AG09319 (cell line): ENCODE results near the gene ARID4B.

Experiments used
- DNase-seq: peaks from one replicate; pipeline ENCODE4 v3.0.0-alpha.2; 2010; ENCODE audit warnings: low read depth; ENCODE audit errors: extremely low read depth
- TF ChIP-seq, protein P1 (sequence below): IDR thresholded peaks from 2 replicates; pipeline ENCODE4 v1.5.1; 2011; ENCODE audit warnings: low read depth, mild to moderate bottlenecking, inconsistent platforms, low read length, moderate library complexity

Gene ARID4B

DNA sequence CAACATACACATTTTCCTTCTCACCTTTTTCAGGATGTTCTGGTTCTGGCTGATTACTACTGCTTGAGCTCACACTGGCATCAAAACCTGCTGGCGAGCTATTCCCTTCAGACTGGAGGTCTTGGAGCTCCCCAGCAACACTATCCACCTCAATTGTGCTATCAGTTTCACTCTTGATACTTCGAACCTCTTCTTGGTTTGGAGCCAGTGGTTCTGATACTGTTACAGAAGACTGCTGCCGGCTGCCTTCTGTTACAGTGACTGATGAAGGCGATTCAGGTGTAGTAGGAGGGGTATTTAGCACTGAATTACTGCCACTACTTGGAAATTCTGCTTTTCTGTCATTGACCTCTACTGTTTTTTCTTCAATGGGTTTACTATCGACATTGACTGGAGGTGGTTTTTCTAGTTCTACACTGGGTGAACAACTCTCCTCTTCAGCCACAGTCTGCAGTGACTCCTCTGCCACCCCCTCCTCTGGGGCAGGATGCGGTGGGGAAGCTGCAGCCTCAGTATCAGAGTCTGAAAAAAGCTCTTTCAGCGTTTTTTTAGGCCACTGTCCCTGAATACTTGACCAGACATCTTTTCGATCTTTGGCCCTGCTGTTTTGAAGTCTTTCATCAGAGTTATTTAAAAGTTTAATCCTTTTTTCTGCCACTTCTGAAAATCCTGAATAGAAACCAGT is 146.3 kb downstream of the ARID4B start:
- DNase-seq: no peak

DNA sequence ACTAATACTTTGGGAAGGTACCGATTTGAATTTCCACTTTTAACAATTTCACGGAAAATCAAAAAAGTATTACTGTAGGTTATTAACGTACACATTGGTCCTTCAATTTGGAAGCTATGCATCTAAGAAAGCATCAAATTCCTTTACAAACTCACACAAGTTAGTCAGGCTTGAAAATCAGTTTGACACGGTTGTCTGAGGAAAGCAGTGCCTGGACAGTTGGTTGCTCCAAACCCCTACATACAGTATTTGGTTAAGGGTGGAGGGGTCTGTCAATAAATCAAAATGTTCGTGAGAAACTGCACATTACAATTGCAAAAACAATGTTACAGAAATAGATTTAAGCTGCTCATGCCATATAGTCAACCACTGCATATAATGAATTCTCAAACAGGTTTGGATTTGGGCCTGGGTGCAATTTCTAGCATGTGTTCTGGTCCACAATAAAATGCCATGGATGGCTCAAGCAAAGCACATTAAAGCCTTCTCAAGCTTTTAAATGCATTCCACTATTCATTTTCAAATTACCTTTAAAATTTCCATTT is 147.0 kb downstream of the ARID4B start:
- TF ChIP-seq, protein P1, sequence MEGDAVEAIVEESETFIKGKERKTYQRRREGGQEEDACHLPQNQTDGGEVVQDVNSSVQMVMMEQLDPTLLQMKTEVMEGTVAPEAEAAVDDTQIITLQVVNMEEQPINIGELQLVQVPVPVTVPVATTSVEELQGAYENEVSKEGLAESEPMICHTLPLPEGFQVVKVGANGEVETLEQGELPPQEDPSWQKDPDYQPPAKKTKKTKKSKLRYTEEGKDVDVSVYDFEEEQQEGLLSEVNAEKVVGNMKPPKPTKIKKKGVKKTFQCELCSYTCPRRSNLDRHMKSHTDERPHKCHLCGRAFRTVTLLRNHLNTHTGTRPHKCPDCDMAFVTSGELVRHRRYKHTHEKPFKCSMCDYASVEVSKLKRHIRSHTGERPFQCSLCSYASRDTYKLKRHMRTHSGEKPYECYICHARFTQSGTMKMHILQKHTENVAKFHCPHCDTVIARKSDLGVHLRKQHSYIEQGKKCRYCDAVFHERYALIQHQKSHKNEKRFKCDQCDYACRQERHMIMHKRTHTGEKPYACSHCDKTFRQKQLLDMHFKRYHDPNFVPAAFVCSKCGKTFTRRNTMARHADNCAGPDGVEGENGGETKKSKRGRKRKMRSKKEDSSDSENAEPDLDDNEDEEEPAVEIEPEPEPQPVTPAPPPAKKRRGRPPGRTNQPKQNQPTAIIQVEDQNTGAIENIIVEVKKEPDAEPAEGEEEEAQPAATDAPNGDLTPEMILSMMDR: no peak

More for the DNA sequence above, 146.3 kb downstream of the ARID4B start:
- TF ChIP-seq, protein P1: no peak

DNA sequence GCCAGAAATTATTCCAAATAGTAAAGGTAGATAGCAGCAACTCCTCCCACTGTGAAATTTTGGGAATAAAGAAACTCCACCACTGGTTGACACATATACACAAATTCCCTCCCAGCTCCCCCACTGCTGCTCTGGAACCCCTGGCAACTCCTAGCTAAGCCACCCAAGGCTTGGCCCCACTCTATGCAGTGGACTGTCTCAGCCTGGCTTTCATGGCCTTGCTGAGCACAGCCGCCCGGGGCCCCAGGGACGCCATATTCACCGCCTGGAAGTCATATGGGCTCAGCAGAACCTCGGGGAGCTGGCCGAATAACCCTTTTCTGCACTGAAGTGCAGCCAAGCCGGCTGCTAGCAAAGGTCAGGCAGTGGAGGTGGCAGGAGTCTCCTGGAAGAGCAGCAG is 151.5 kb downstream of the ARID4B start:
- TF ChIP-seq, protein P1: no peak

More for the DNA sequence above, 147.0 kb downstream of the ARID4B start:
- DNase-seq: no peak

DNA sequence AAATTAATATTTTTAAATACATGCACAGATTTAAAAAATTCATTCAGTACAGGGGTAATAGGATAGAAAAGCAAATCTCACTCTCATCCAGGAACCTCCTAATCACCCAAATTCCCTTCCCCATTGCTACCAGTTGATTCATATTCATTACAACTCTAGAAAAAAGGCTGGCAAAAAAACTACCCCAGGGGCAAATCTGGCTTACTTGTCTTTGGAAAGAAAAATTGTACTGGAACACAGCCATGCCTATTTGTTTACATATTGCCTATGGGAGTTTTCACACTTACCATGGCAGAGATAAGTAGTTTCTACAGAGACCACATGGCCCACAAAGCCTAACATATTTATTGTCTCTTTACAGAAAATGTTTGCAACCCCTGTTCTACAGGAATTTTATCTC is 158.0 kb downstream of the ARID4B start:
- no peak for DNase-seq

More for the DNA sequence above, 151.5 kb downstream of the ARID4B start:
- no peak for DNase-seq

DNA sequence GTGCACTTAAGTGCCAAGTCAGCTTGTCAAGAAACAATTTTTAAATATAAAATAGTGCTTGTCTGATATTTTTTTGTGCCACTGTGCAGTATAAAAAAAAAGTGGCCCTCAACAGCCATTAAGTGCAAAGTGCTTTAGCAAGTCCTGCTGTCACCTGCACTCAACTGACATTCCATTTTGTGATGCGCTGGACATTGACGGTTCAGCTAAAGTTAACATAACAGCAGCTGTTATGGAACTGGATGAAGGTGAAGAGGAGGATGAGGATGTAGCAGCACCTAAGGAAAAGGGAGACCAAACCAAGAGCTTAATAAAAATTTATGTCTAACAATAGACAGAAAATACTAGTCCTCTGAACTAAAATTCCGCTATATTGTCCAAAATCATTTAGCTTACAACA is 159.6 kb downstream of the ARID4B start:
- DNase-seq: no peak
- TF ChIP-seq, protein P1: no peak

More for the DNA sequence above, 158.0 kb downstream of the ARID4B start:
- TF ChIP-seq, protein P1: no peak

DNA sequence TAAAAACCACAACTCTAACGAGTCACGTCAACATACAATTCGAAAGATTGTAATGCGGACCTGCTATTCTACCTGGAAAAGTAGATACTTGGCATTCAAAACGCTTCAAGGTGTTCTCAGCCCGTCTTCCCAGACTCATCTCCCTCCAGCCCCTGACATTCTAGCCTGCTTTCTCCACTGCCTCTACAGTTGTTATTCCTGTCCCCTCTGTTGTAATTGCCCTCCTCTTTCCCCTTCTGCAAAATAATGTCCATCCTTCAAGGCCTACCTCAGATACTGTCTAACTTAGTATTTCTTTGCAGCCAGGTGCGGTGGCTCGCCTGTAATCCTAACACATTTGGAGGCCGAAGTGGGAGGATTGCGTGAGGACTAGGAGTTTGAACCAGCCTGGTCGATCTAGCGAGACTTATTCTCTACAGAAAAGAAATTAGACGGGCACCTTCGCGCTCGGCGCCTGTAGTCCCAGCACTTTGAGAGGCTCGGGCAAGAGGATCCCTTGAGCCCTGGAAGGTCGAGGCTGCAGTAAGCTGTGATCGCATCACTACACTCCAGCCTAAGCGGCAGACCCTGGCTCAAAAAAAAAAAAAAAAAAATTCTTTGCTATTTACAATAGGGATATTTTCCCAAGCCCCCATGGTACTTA is 166.2 kb downstream of the ARID4B start:
- TF ChIP-seq, protein P1: no peak
- no peak for DNase-seq
